Measurements from ENCODE around the gene ASCC1. TPM values are rescaled to one million over a fixed set of nuclear protein-coding genes. Genes with fewer than 3 reads are reported as not detected.

Gene ASCC1
- total RNA-seq, 2 donors from 2014 or later, result 27.2 to 37.0 TPM

- no peaks in the 10 kb centered on the region for H3K36me3 ChIP-seq
- H3K4me1 ChIP-seq, result peaks cover 0 to 76% of the 10 kb centered on the region in 2 donors
- peak overlapping the region; percentile 91 to 96 for H3K27ac ChIP-seq
- no peak for TF ChIP-seq CTCF (IDR thresholded peaks at IDR 0.05)
- peak; percentile 84 for DNase-seq (ENCODE audit: low spot score)
- no peaks in the 10 kb centered on the region for H3K9me3 ChIP-seq
- H3K4me3 ChIP-seq, result no peak overlapping the region
- no peaks in the 10 kb centered on the region for H3K27me3 ChIP-seq
Measured at GRCh38 chr10:72242675-72243074, 26.6 kb upstream of the ASCC1 start.

- H3K4me1 ChIP-seq, result peaks cover 0 to 67% of the 10 kb centered on the region in 2 donors
- peaks cover 6% of the 10 kb centered on the region for H3K36me3 ChIP-seq
- TF ChIP-seq CTCF (IDR thresholded peaks at IDR 0.05), result no peak
- H3K9me3 ChIP-seq, result no peaks in the 10 kb centered on the region
- DNase-seq (ENCODE audit: low spot score), result no peak
- no peaks in the 10 kb centered on the region for H3K27me3 ChIP-seq
- H3K27ac ChIP-seq, result peak overlapping the region; percentile 91 to 96
- H3K4me3 ChIP-seq, result no peak overlapping the region
Measured at GRCh38 chr10:72241691-72242252, 25.7 kb upstream of the ASCC1 start.

GRCh38 chr10:72240371-72240770 is 24.3 kb upstream of the ASCC1 start:
- Histone ChIP-seq H3K27ac (no peak overlapping the region), H3K4me1 (peaks cover 0 to 53% of the 10 kb centered on the region in 2 donors), H3K36me3 (peaks cover 14% of the 10 kb centered on the region), H3K9me3 (no peaks in the 10 kb centered on the region), H3K4me3 (no peak overlapping the region), H3K27me3 (no peaks in the 10 kb centered on the region)
- TF ChIP-seq CTCF (IDR thresholded peaks at IDR 0.05), result no peak
- DNase-seq (ENCODE audit: low spot score), result no peak

GRCh38 chr10:72239409-72239808 is 23.3 kb upstream of the ASCC1 start:
- no peak for DNase-seq (ENCODE audit: low spot score)
- peak overlapping the region in 1 of 2 donors; percentile 72 for H3K27ac ChIP-seq
- H3K4me1 ChIP-seq, result peaks cover 0 to 44% of the 10 kb centered on the region in 2 donors
- no peak for TF ChIP-seq CTCF (IDR thresholded peaks at IDR 0.05)
- H3K27me3 ChIP-seq, result no peaks in the 10 kb centered on the region
- H3K4me3 ChIP-seq, result no peak overlapping the region
- peaks cover 24% of the 10 kb centered on the region for H3K36me3 ChIP-seq
- no peaks in the 10 kb centered on the region for H3K9me3 ChIP-seq

- Histone ChIP-seq H3K9me3 (no peaks in the 10 kb centered on the region), H3K27me3 (no peaks in the 10 kb centered on the region), H3K27ac (peak overlapping the region; percentile 51 to 72), H3K4me1 (peaks cover 0 to 35% of the 10 kb centered on the region in 2 donors), H3K36me3 (peaks cover 32% of the 10 kb centered on the region), H3K4me3 (no peak overlapping the region)
- no peak for TF ChIP-seq CTCF (IDR thresholded peaks at IDR 0.05)
- DNase-seq (ENCODE audit: low spot score), result no peak
Measured at GRCh38 chr10:72238392-72239175, 22.5 kb upstream of the ASCC1 start.
